NCI-H2107 (cell line): ENCODE data around the gene NUDT7.

Experiments
- DNase-seq: peaks from one replicate; lab custom pipeline; 2025; lab: John Stamatoyannopoulos, UW

The NUDT7 gene

GRCh38 chr16:77780378-77780837 lies 58.1 kb downstream of the NUDT7 start:
- no peak for DNase-seq

DNA sequence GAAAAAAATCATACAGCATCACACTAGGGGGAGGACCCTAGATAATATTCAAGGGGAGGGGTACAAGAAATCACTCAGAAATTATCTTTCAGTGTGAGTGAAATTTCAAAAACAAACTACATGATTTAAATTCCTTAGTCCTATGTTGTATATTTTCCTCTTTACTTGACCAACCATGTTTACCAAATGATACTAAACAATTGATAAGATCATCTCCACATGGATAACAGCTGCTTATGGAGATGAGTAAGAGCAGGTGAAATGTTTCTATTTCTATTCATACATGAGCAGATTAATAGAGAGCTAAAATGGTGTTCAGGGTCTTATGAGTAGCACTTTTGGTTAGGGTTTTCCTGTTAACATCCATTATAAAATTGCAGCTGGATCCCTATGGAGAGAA lies 58.8 kb downstream of the NUDT7 start:
- no peak for DNase-seq

DNA sequence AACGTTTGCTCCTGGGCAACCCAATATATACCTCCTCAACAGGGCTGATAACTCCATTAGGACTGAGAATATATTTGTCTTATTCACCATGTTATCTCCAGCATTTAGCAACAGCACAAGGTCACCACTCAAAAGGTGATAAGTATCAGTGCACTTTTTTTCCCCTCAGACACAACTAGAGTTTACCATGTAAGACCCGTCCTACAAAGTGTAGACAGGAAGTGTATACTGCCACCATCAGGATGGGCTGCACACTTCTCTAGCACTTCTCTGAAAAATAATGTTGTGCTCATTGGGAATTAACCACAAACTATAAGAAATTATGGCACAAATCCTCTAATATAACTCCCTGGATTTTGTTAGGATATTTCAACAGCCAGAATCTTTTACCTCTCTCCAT lies 60.4 kb downstream of the NUDT7 start:
- no peak for DNase-seq

DNA sequence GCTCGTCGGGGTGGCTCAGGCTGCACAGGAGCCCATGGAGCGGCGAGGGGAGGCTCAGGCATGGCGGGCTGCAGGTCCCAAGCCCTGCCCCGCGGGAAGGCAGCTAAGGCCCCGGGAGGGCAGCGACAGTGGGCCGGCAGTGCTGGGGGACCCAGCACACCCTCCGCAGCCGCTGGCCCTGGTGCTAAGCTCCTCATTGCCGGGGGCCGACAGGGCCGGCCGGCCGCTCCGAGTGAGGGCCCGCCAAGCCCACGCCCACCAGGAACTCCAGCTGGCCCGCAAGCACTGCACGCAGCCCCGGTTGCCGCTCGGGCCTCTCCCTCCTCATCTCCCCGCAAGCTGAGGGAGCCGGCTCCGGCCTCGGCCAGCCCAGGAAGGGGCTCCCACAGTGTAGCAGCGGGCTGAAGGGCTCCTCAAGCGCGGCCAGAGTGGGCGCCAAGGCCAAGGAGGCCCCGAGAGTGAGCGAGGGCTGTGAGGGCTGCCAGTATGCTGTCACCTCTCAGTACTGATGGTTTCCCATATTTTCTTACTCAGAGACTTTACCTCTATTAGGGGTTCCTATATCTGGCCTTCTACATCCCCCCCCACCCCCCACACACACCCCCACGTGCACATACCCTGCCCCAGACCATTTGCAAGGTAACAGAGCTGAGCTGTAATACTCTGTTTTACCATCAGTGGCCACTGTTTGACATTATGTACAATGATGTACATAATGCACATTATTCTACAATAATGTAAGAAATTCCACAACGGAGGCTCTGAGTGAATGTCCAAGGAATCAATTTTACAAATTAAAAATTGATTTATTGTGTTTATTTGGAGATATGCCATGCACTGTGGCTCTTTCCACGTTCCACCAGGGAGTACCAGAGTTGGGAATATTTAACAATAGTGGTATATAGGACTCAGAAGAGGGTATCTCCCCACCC lies 62.4 kb downstream of the NUDT7 start:
- no peak for DNase-seq

DNA sequence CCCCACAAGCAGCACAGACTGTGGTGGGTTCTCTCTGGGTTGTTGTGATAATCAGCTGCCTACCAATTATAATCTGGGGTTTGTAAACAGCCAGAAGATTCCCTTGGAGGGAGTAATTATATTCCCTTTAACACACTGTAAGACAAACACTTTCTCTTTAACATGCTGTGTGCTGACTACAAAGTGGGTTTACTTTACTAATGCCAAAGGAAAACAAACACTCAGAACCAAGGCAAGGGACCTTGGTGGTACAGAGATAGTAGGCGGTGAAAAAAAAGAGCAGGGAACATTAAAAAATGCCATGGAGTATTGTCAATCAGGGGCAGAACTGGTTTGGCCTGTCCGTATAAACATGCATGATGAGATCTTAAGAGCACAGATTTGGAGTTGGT lies 63.1 kb downstream of the NUDT7 start:
- no peak for DNase-seq

- no peak for DNase-seq
These were observed 64.0 kb downstream of the NUDT7 start for GRCh38 chr16:77786186-77786847.

GRCh38 chr16:77787452-77787851 lies 65.1 kb downstream of the NUDT7 start:
- no peak for DNase-seq

GRCh38 chr16:77788181-77789084 lies 66.1 kb downstream of the NUDT7 start, which contains the start of gene VAT1L:
VAT1L (plus strand) TSS chr16:77788564; CDS start chr16:77788683, 119 bp downstream.
- no peak for DNase-seq

GRCh38 chr16:77789085-77790008 lies 67.0 kb downstream of the NUDT7 start:
- no peak for DNase-seq

DNA sequence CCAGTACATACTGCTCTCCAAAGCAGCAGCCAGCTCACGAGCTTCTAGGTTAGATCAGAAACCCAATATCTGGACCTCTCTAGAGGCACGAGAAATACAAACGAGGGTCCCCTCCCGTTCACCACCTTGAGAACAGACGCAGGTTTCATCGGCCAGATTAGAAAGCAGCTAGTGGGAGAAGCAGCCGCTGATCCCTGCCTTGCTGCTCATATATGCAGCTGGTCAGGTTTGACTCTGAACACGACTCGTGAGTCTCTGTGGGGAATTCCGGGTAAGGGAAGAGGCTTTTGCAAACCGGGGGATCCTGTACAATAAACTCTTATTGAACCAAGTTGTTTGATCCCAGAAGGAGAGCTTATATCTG lies 67.7 kb downstream of the NUDT7 start:
- no peak for DNase-seq

GRCh38 chr16:77790912-77791311 lies 68.6 kb downstream of the NUDT7 start:
- DNase-seq: no peak
